GM10248 (cell line): ENCODE results near the gene RRM1.

Experiments
- CTCF ChIA-PET: fragments of 300-600 bp; sonication (Branson Sonifier 250); formaldehyde crosslinking; extraction: SDS; loops from one replicate; lab custom pipeline; 2021; ENCODE audit warnings: antibody characterized with exemption; lab: Yijun Ruan, JAX
- POLR2A ChIA-PET: fragments of 350-650 bp; sonication (Branson Sonifier 250); formaldehyde crosslinking; extraction: SDS; loops from one replicate; lab custom pipeline; 2020; ENCODE audit warnings: antibody characterized with exemption; lab: Yijun Ruan, JAX
- DNase-seq: peaks from one replicate; pipeline ENCODE4 v3.0.0; 2012; ENCODE audit errors: extremely low spot score
- CTCF ChIP-seq: IDR thresholded peaks from 2 replicates; pipeline ENCODE4 v1.5.1; 2012; ENCODE audit warnings: mild to moderate bottlenecking, low read depth; ENCODE audit errors: extremely low read depth, missing control alignments, control extremely low read depth

The RRM1 gene

GRCh38 chr11:4095509-4096230 lies 1.1 kb downstream of the RRM1 start:
- CTCF ChIA-PET, result interaction anchor here (0.6 to 2.8 kb wide), 5 partner anchors 10 to 241 kb away, joined by 3 to 15 read pairs (median 4); partner anchors contain the start of gene STIM1
- POLR2A ChIA-PET, result no interaction called here
- TF ChIP-seq CTCF, result no peak
- no peak for DNase-seq

GRCh38 chr11:4098026-4098621 lies 3.5 kb downstream of the RRM1 start:
- ChIA-PET CTCF (interaction anchor here (1.0 to 1.8 kb wide), 3 partner anchors 21 to 291 kb away, joined by 3 to 5 read pairs (median 3); no protein-coding TSS in a partner anchor), POLR2A (no interaction called here)
- no peak for DNase-seq
- no peak for TF ChIP-seq CTCF

- no peak for DNase-seq
- ChIA-PET POLR2A (no interaction called here), CTCF (interaction anchor here (1.1 kb wide), 1 partner anchor 422 kb away, joined by 3 read pairs; no protein-coding TSS in a partner anchor)
- TF ChIP-seq CTCF, result no peak
These were observed 8.1 kb downstream of the RRM1 start for GRCh38 chr11:4102711-4103110.

GRCh38 chr11:4103269-4103668 lies 8.7 kb downstream of the RRM1 start:
- ChIA-PET POLR2A (no interaction called here), CTCF (interaction anchor here (1.1 kb wide), 1 partner anchor 423 kb away, joined by 3 read pairs; no protein-coding TSS in a partner anchor)
- DNase-seq, result no peak
- no peak for TF ChIP-seq CTCF

GRCh38 chr11:4105916-4106315 lies 11.3 kb downstream of the RRM1 start:
- POLR2A ChIA-PET, result no interaction called here
- CTCF ChIA-PET, result interaction anchor here (0.7 to 2.6 kb wide), 4 partner anchors 10 to 256 kb away, joined by 3 to 8 read pairs (median 6); partner anchors contain the start of gene RRM1
- TF ChIP-seq CTCF, result no peak
- DNase-seq, result no peak

GRCh38 chr11:4111834-4112233 lies 17.2 kb downstream of the RRM1 start:
- ChIA-PET CTCF (interaction anchor here (1.3 kb wide), 1 partner anchor 10 kb away, joined by 3 read pairs; no protein-coding TSS in a partner anchor), POLR2A (interaction anchor here (0.6 kb wide), 1 partner anchor 366 kb away, joined by 4 read pairs; no protein-coding TSS in a partner anchor)
- TF ChIP-seq CTCF, result no peak
- DNase-seq, result no peak
